Endothelial cell of umbilical vein (primary cell): Measurements from ENCODE around the gene IL17REL. TPM values are rescaled to one million over a fixed set of nuclear protein-coding genes. Genes with fewer than 3 reads are reported as not detected.

Experiments
- BruUV-seq: library from RNA; stranded (reverse); fragments of 400-500 nt; replicated peaks from 2 replicates; lab custom pipeline; 2021; lab: Mats Ljungman, UMichigan
- CTCF ChIA-PET: fragments of 300-600, 350-600 bp; sonication (Branson Sonifier 250); formaldehyde crosslinking; loops from one replicate; lab custom pipeline; 2021; ENCODE audit warnings: antibody characterized with exemption, inconsistent platforms; lab: Charles Lee
- POLR2A ChIA-PET: fragments of 300-600, 350-600 bp; sonication (Branson Sonifier 250); formaldehyde crosslinking; loops from one replicate; lab custom pipeline; 2021; ENCODE audit warnings: antibody characterized with exemption, inconsistent platforms; lab: Charles Lee
- DNase-seq: peaks from one replicate; pipeline ENCODE4 v3.0.0-alpha.2; 2011; ENCODE audit warnings: low read depth, low spot score
- FAIRE-seq: peaks from 2 replicates; lab custom pipeline; 2011; peaks lifted over from hg19 to GRCh38; lab: Jason Lieb, UNC
- H2AFZ ChIP-seq: 2 replicates; pipeline ENCODE4 v1.6.0; 2012; ENCODE audit warnings: low read depth, low read length, control low read depth, inconsistent platforms
- H3K27ac ChIP-seq: 2 replicates; pipeline ENCODE4 v1.5.1; 2011; ENCODE audit warnings: low read depth, mild to moderate bottlenecking, control low read depth, low read length, moderate library complexity; ENCODE audit not compliant: insufficient read depth
- H3K27me3 ChIP-seq, 2 experiments: 2 replicates each; pipeline versions ENCODE4 v1.6.0 to v1.6.1; 2011; ENCODE audit warnings: low read length in 2 of 2, mixed read lengths in 1 of 2; ENCODE audit not compliant: control insufficient read depth in 2 of 2, insufficient read depth in 2 of 2
- H3K36me3 ChIP-seq, 2 experiments: 2 replicates in 1 of 2; 3 replicates in 1 of 2; pipeline ENCODE4 v1.5.1; 2011; ENCODE audit warnings: low read length in 2 of 2, mild to moderate bottlenecking in 1 of 2, moderate library complexity in 1 of 2; ENCODE audit not compliant: control insufficient read depth in 2 of 2, insufficient read depth in 2 of 2; ENCODE audit errors: extremely low read depth in 1 of 2
- H3K4me1 ChIP-seq: 3 replicates; pipeline ENCODE4 v1.5.1; 2011; ENCODE audit warnings: mild to moderate bottlenecking, low read length; ENCODE audit not compliant: control insufficient read depth, insufficient read depth; ENCODE audit errors: extremely low read depth
- H3K4me2 ChIP-seq: 2 replicates; pipeline ENCODE4 v1.6.1; 2011; ENCODE audit warnings: low read length, control low read depth, mixed read lengths; ENCODE audit not compliant: insufficient read depth
- H3K4me3 ChIP-seq, 3 experiments: fragments of 200-600 bp in 1 of 3; sonication (generic), shearing (Covaris generic) in 1 of 3; replicated peaks in 1 of 3; 2 replicates each; pipeline ENCODE4 v1.5.1; 2011 to 2016; ENCODE audit warnings: control low read depth in 3 of 3, low read length in 3 of 3, mild to moderate bottlenecking in 2 of 3, inconsistent platforms in 1 of 3, low read depth in 1 of 3, moderate library complexity in 1 of 3; ENCODE audit not compliant: insufficient read depth in 1 of 3
- H3K79me2 ChIP-seq: 2 replicates; pipeline ENCODE4 v1.6.0; 2012; ENCODE audit warnings: low read length, inconsistent platforms; ENCODE audit not compliant: control insufficient read depth, insufficient read depth
- H3K9ac ChIP-seq: replicated peaks from 2 replicates; pipeline ENCODE3; 2011; ENCODE audit warnings: low read length, control low read depth; ENCODE audit not compliant: insufficient read depth; ENCODE audit errors: extremely low read depth
- H3K9me1 ChIP-seq: replicated peaks from 3 replicates; pipeline ENCODE4 v1.6.0; 2011; ENCODE audit warnings: mild to moderate bottlenecking, low read length; ENCODE audit not compliant: control insufficient read depth, insufficient read depth; ENCODE audit errors: extremely low read depth
- H3K9me3 ChIP-seq: replicated peaks from 2 replicates; pipeline ENCODE4 v1.5.1; 2012; ENCODE audit warnings: low read length, inconsistent platforms; ENCODE audit not compliant: control insufficient read depth, insufficient read depth
- H4K20me1 ChIP-seq: replicated peaks from 2 replicates; pipeline ENCODE3; 2011; ENCODE audit warnings: mild to moderate bottlenecking, low read length; ENCODE audit not compliant: control insufficient read depth, insufficient read depth; ENCODE audit errors: extremely low read depth
- CTCF ChIP-seq, 2 donors: IDR thresholded peaks; 1 replicate in 1 of 2; 2 replicates in 1 of 2; pipeline ENCODE4 v1.5.1; 2011; ENCODE audit warnings: low read length in 2 of 2, mild to moderate bottlenecking in 2 of 2, moderate library complexity in 2 of 2, control low read depth in 1 of 2, inconsistent platforms in 1 of 2, low read depth in 1 of 2; ENCODE audit not compliant: insufficient read depth in 1 of 2; ENCODE audit errors: extremely low read depth in 1 of 2
- EZH2 ChIP-seq: IDR thresholded peaks from 2 replicates; pipeline ENCODE4 v1.6.1; 2012; ENCODE audit warnings: borderline replicate concordance, low read depth, mild to moderate bottlenecking, moderate library complexity, low read length, inconsistent platforms; ENCODE audit not compliant: severe bottlenecking
- FOS ChIP-seq: IDR thresholded peaks from 2 replicates; pipeline ENCODE4 v1.6.1; 2011; ENCODE audit warnings: mild to moderate bottlenecking, low read length, moderate library complexity, borderline replicate concordance; ENCODE audit not compliant: insufficient read depth
- GATA2 ChIP-seq: IDR thresholded peaks from 2 replicates; pipeline ENCODE4 v1.7.0; 2011; ENCODE audit warnings: low read depth, mild to moderate bottlenecking, moderate library complexity, mixed read lengths, low read length; ENCODE audit not compliant: insufficient read length, insufficient read depth
- MAX ChIP-seq: IDR thresholded peaks from 2 replicates; pipeline ENCODE4 v1.6.1; 2011; ENCODE audit not compliant: insufficient read depth, insufficient read length
- MYC ChIP-seq: IDR thresholded peaks from one replicate; pipeline ENCODE4 v1.6.1; 2011; ENCODE audit warnings: mild to moderate bottlenecking, low read depth, low read length
- POLR2A ChIP-seq: IDR thresholded peaks from 2 replicates; pipeline ENCODE4 v1.6.1; 2012; ENCODE audit warnings: low read depth, mild to moderate bottlenecking, control low read depth, low read length
- POLR2AphosphoS5 ChIP-seq: IDR thresholded peaks from 2 replicates; pipeline ENCODE4 v1.6.1; 2012; ENCODE audit warnings: low read depth, mild to moderate bottlenecking, control low read depth, low read length, moderate library complexity; ENCODE audit not compliant: insufficient read depth
- dilution Hi-C: fragments of 300-500 bp; cut with MboI; formaldehyde crosslinking; loops from one replicate; pipeline ENCODE4 v1.15.0; 2019; ENCODE audit warnings: low sequenced_read_pairs; ENCODE audit not compliant: extremely low pct_ligation_motif_present
- intact Hi-C: fragments of 100-400 bp; cut with micrococcal nuclease; formaldehyde crosslinking; loops from one replicate; pipeline ENCODE4 v1.10.0; 2022
- polyA plus RNA-seq, 4 experiments: library from polyadenylated mRNA; depleted of rRNA in 3 of 4; stranded (reverse) in 3 of 4; unstranded in 1 of 4; fragments of >200 nt; gene quantifications; 2 replicates each; pipeline versions ENCODE4 v1.2.1 to v1.2.3, GENCODE V29; 2011 to 2012; ENCODE audit warnings: missing spikeins in 1 of 4
- total RNA-seq: library from RNA; stranded (reverse); gene quantifications from 2 replicates; pipeline ENCODE4 v1.2.3, GENCODE V29; 2021

IL17REL gene
- total and polyA plus RNA-seq, 2 donors (not counting 3 experiments of a cell fraction or from before 2014, with no cell fraction given), result 0.06 to 0.15 TPM

GRCh38 chr22:49951678-49951985 is 60.9 kb downstream of the IL17REL start:
- FAIRE-seq, result no peak
- no peaks in the 10 kb centered on the region for H4K20me1 ChIP-seq
- H3K9me3 ChIP-seq, result no peaks in the 10 kb centered on the region
- no peak for TF ChIP-seq POLR2AphosphoS5
- no peak for TF ChIP-seq EZH2
- no peak for TF ChIP-seq MYC
- TF ChIP-seq POLR2A, result no peak
- no peak for TF ChIP-seq CTCF (IDR thresholded peaks at IDR 0.05; ENCODE audit: extremely low read depth in 1 of 2, insufficient read depth in 1 of 2, low read depth in 1 of 2, low read length in 2 of 2)
- TF ChIP-seq MAX, result no peak
- TF ChIP-seq GATA2, result no peak
- no peak for TF ChIP-seq FOS
- H3K36me3 ChIP-seq, result no peaks in the 10 kb centered on the region
- no peak overlapping the region for H3K4me3 ChIP-seq
- H3K9ac ChIP-seq, result no peak overlapping the region
- peaks cover 10% of the 10 kb centered on the region for H3K4me1 ChIP-seq
- H3K9me1 ChIP-seq, result no peaks in the 10 kb centered on the region
- dilution Hi-C loops (no loop called here), intact Hi-C loops (no loop called here)
- H3K4me2 ChIP-seq, result no peak overlapping the region
- ChIA-PET CTCF (interaction anchor here (1.3 to 1.5 kb wide), 3 partner anchors 9 to 20 kb away, joined by 3 to 5 read pairs (median 4); partner anchors contain the start of gene PIM3), POLR2A (no interaction called here)
- H3K27me3 ChIP-seq, result no peaks in the 10 kb centered on the region
- no peaks in the 10 kb centered on the region for H3K79me2 ChIP-seq
- no peak overlapping the region for H2AFZ ChIP-seq
- no peak overlapping the region for H3K27ac ChIP-seq
- no TSS peak for BruUV-seq
- DNase-seq, result no peak
